Small intestine (tissue), 7 donors: ENCODE measurements around the gene PTPN22. TPM values are rescaled to one million over a fixed set of nuclear protein-coding genes. Genes with fewer than 3 reads are reported as not detected.

Experiments
- DNase-seq, 2 donors: peaks; one replicate each; pipeline versions ENCODE4 v3.0.0 to v3.0.0-alpha.2; 2013
- FAIRE-seq: peaks from 2 replicates; lab custom pipeline; 2012; peaks lifted over from hg19 to GRCh38; lab: Jason Lieb, UNC
- H3K27ac ChIP-seq, 3 donors: one replicate each; pipeline ENCODE4 v1.5.1; 2013; ENCODE audit warnings: low read length in 2 of 3, mild to moderate bottlenecking in 2 of 3, control low read depth in 1 of 3, inconsistent platforms in 1 of 3, low read depth in 1 of 3, moderate library complexity in 1 of 3
- H3K27me3 ChIP-seq, 3 donors: one replicate each; pipeline ENCODE4 v1.6.1; 2013; ENCODE audit warnings: low read length in 3 of 3, inconsistent platforms in 1 of 3; ENCODE audit not compliant: control insufficient read depth in 3 of 3, insufficient read depth in 3 of 3
- H3K36me3 ChIP-seq, 3 donors: one replicate each; pipeline ENCODE4 v1.6.1; 2013; ENCODE audit warnings: low read length in 3 of 3, inconsistent platforms in 1 of 3, low read depth in 1 of 3, mild to moderate bottlenecking in 1 of 3, moderate library complexity in 1 of 3; ENCODE audit not compliant: control insufficient read depth in 3 of 3, insufficient read depth in 2 of 3
- H3K4me1 ChIP-seq, 3 donors: one replicate each; pipeline ENCODE4 v1.6.1; 2013; ENCODE audit warnings: low read length in 2 of 3, inconsistent platforms in 1 of 3, low read depth in 1 of 3, mild to moderate bottlenecking in 1 of 3, moderate library complexity in 1 of 3; ENCODE audit not compliant: control insufficient read depth in 3 of 3, insufficient read depth in 2 of 3
- H3K4me3 ChIP-seq, 3 donors: one replicate each; pipeline ENCODE4 v1.5.1; 2013; ENCODE audit warnings: low read length in 3 of 3, control low read depth in 1 of 3, inconsistent platforms in 1 of 3, low read depth in 1 of 3, mild to moderate bottlenecking in 1 of 3, moderate library complexity in 1 of 3
- H3K9me3 ChIP-seq, 2 donors: one replicate each; pipeline ENCODE4 v1.6.1; 2013; ENCODE audit warnings: low read depth in 1 of 2, low read length in 1 of 2; ENCODE audit not compliant: control insufficient read depth in 2 of 2, insufficient read depth in 1 of 2
- WGBS, 3 donors: extraction: QIAGEN DNeasy Blood & Tissue Kit; methylation state at CpG; one replicate each; pipeline ENCODE4 v1.1.7; 2013; 5-methylcytosine and 5-hydroxymethylcytosine counted together
- polyA plus RNA-seq, 4 donors: library from polyadenylated mRNA; stranded (reverse) in 3 of 4; unstranded in 1 of 4; fragments of 200-250 nt in 3 of 4; fragments of 120-200 nt in 1 of 4; gene quantifications; one replicate each; pipeline versions ENCODE4 v1.2.1 to v1.2.3, GENCODE V29; 2013
- donor health status: healthy with polysubstance abuse.
- donor health status: control.
- donor health status: control.
- donor health status: Bipolar disorder and iron deficiency.
- donor health status: healthy.

The PTPN22 gene
- polyA plus RNA-seq, 4 donors, result 2.0 to 20.1 (median 8.4) TPM

DNA sequence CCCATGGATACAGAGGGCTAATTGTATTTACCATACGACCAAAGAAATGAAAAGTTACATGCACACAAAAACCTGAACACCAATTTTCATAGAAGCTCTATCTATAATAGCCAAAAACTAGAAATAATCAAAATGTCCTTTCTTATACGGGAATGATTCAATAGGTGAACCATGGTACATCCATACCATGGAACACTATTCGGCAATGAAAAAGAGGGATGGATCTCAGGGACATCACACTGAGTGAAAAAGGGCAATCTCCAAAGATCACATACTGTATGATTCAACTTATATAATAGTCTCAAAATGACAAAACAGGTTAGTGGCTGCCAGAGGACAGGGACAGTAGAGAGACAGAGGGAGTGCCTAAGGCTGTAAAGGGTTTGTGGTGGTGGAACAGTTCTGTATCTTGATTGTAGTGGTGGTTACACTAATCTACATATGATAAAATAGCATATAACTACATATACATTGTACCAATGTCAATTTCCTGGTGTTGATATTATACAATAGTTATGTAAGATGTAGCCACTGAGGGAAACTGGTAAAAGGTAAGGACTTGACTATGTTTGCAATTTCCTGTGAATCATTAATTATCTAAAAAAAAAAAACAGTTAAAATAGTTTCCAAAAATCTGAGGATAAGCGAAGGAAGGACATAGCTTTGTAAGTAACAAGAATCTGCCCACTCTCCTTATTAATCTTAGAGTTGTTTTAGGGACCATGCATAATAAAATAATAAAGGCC is 62.9 kb downstream of the PTPN22 start:
- FAIRE-seq, result no peak
- H3K4me1 ChIP-seq, result peaks cover 5 to 17% (median 7%) of the 10 kb centered on the region in 3 donors
- no peaks in the 10 kb centered on the region for H3K27me3 ChIP-seq
- 92 to 93% (median 92%) methylated on average over 4 of the region's 4 CpGs for WGBS, 3 donors
- H3K4me3 ChIP-seq, result no peak overlapping the region
- H3K9me3 ChIP-seq, result no peaks in the 10 kb centered on the region
- H3K27ac ChIP-seq, result peak overlapping the region in 1 of 3 donors; percentile 5
- DNase-seq, result peak; percentile 23 to 37
- peaks cover 0 to 10% (median 2%) of the 10 kb centered on the region in 3 donors for H3K36me3 ChIP-seq

DNA sequence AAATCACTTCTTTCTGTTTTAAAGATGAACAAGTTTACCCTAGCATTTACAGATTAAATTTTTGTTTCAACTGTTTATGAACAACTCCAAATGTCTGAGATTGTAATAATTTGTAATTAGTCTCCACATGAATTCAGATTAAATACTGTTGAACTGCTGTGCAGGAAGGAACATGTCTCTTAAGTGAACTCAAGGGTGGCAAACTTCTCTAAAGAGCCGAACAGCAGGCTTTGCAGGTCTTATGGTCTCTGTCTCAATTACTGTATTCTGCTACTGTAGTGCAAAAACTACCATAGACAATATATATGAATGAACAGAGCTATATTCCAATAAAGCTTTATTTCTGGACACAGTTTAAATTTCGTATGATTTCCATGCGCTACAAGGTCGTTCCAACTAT is 65.9 kb downstream of the PTPN22 start:
- no peak overlapping the region for H3K27ac ChIP-seq
- FAIRE-seq (no peak), DNase-seq (no peak)
- H3K9me3 ChIP-seq, result no peaks in the 10 kb centered on the region
- H3K4me1 ChIP-seq, result peaks cover 5 to 13% (median 7%) of the 10 kb centered on the region in 3 donors
- H3K36me3 ChIP-seq, result peaks cover 0 to 10% (median 2%) of the 10 kb centered on the region in 3 donors
- H3K4me3 ChIP-seq, result no peak overlapping the region
- no peaks in the 10 kb centered on the region for H3K27me3 ChIP-seq
- WGBS, 3 donors, result 89 to 91% (median 90%) methylated on average over 4 of the region's 4 CpGs

DNA sequence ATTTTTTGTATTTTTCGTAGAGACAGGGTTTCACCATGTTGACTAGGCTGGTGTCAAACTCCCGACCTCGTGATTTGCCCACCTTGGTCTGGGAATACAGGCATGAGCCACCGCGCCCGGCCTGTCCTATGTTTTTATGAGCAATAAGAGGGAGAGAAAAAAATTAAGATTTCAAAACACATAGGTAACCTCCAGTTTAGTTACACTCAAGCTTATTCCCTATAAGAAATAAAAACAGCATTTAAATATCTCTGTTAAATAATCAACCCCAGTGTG is 66.3 kb downstream of the PTPN22 start:
- peaks cover 0 to 10% (median 2%) of the 10 kb centered on the region in 3 donors for H3K36me3 ChIP-seq
- H3K4me3 ChIP-seq, result no peak overlapping the region
- FAIRE-seq (no peak), DNase-seq (no peak)
- peaks cover 5 to 13% (median 6%) of the 10 kb centered on the region in 3 donors for H3K4me1 ChIP-seq
- WGBS, 3 donors, result 96% methylated on average over 6 of the region's 6 CpGs
- peak overlapping the region in 1 of 3 donors; percentile 39 for H3K27ac ChIP-seq
- H3K9me3 ChIP-seq, result no peaks in the 10 kb centered on the region
- H3K27me3 ChIP-seq, result no peaks in the 10 kb centered on the region

DNA sequence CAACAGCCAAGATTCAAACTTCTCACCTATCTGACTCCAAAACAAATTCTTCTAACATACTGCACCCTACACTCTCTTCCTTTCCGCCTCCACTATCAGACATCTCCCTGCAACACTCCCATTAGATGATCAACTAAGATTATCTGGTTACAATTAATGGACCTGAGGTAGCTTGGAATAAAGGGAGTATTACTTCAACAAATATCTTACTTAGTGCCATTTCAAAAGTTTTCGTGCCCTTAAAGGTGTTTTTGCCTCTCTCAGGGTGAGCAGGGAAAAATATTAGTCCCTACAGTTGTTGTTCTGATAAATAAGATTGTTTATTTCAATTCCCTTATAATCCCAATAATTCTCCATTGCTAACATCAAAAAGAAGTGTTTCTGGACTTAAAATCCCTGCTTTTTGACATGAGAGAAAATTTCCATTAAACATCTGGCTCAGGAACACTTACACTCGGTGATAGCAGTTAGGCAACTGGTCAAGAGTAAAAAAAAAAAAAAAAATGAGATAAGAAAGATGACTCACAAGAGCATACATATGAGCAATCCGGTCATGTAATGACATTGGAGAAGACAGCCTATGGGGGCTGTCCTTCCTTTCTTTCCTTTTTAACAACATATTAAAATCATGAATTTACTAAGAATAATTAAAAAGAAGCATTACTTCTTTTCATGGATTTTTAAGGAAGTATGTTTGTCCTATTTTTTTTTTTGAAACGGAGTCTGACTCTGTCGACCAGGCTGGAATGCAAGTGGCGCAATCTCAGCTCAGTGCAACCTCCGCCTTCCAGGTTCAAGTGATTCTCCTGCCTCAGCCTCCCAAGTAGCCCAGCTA is 66.9 kb downstream of the PTPN22 start:
- WGBS, 3 donors, result 65 to 67% (median 65%) methylated on average over 8 of the region's 8 CpGs
- peaks cover 3 to 13% (median 5%) of the 10 kb centered on the region in 3 donors for H3K4me1 ChIP-seq
- H3K27me3 ChIP-seq, result no peaks in the 10 kb centered on the region
- H3K27ac ChIP-seq, result peak overlapping the region in 1 of 3 donors; percentile 39
- no peaks in the 10 kb centered on the region for H3K9me3 ChIP-seq
- DNase-seq (peak; percentile 66 to 68), FAIRE-seq (no peak)
- H3K4me3 ChIP-seq, result no peak overlapping the region
- peaks cover 0 to 10% (median 2%) of the 10 kb centered on the region in 3 donors for H3K36me3 ChIP-seq

DNA sequence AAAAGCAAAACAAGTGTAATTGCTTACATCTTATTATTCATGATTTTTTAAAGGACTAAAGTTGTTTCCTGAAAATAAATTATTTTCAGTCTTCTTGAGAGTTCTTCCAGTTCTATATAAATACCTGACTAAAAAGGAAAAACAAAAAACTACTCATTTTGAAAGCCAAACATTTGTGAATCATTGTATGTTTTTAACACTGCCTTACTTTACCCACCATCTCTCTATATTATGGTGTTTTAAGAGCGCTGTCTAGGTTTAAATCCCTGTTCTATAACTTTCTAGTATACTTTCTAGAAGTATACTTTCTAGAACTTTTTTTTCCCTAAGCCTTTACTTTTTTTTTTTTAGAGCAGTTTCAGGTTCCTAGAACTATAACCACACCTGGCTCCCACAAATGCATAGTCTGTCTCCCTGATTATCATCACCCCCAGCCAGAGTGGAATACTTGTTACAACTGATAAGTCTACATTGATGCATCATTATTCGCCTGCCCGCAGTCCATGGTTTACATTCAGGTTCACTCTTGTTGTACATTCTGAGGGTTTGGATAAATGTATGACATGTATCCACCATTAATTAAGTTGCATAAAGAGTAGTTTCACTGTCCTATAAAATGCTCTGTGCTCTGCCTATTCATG is 69.0 kb downstream of the PTPN22 start:
- WGBS, 3 donors, result 83 to 94% (median 93%) methylated on average over 3 of the region's 3 CpGs

DNA sequence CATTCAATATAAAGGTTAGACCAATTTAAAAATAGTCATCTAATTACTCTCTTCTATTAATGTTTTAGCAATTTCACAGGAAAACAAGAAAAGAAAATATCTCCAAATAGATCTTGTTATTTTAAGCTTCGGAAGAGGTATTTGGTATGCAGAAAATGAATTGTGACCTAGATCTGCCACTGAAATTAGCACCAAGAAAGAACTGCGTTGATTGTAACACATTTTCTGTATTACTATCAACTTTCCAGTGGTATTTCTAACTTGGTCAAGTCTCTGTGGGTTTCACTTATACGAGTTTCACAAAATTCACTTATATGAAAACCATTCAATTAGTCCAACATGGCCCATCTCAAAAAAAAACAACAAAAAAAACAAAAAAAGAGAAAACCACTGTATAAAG is 71.0 kb downstream of the PTPN22 start:
- Histone ChIP-seq H3K9me3 (no peaks in the 10 kb centered on the region), H3K27me3 (no peaks in the 10 kb centered on the region), H3K27ac (no peak overlapping the region), H3K4me3 (no peak overlapping the region), H3K4me1 (peaks cover 2 to 8% (median 3%) of the 10 kb centered on the region in 3 donors), H3K36me3 (peaks cover 2 to 6% (median 5%) of the 10 kb centered on the region in 3 donors)
- DNase-seq, result no peak
- no peak for FAIRE-seq
- 73 to 88% (median 78%) methylated on average over 3 of the region's 3 CpGs for WGBS, 3 donors

More for the DNA sequence above, 69.0 kb downstream of the PTPN22 start:
- Histone ChIP-seq H3K27me3 (no peaks in the 10 kb centered on the region), H3K36me3 (peaks cover 0 to 10% (median under 1%) of the 10 kb centered on the region in 3 donors), H3K4me1 (peaks cover 2 to 8% (median 3%) of the 10 kb centered on the region in 3 donors), H3K4me3 (peak overlapping the region in 1 of 3 donors; percentile 14), H3K27ac (no peak overlapping the region), H3K9me3 (no peaks in the 10 kb centered on the region)
- no peak for FAIRE-seq
- no peak for DNase-seq

DNA sequence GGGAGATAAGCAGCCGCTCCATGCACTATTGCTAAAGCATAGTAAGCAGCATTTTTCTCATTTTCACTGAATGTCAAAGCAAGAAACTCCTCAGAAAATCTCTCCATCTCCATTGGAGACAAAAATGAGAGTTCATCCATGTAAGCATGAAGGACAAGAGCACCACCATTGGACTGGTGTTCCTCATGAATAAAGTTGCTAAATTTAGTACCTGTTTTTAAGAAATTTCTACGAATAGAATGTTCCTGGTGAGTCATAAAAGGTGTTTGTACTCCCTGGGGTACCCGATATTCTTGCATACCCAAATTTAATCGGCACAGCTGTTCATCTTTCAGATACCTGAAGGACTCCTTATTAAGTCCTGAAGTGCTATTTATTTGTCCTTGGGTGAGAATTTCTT is 74.0 kb downstream of the PTPN22 start:
- Histone ChIP-seq H3K36me3 (peaks cover 2 to 10% (median 2%) of the 10 kb centered on the region in 3 donors), H3K4me3 (no peak overlapping the region), H3K27ac (no peak overlapping the region), H3K9me3 (no peaks in the 10 kb centered on the region), H3K4me1 (peaks cover 0 to 6% (median 0%) of the 10 kb centered on the region in 3 donors), H3K27me3 (no peaks in the 10 kb centered on the region)
- DNase-seq (no peak), FAIRE-seq (no peak)
- WGBS, 3 donors, result 87 to 91% (median 90%) methylated on average over 4 of the region's 4 CpGs
